GM19099 (cell line): ENCODE results near the gene CBX4.

Experiments used
- POLR2A ChIP-seq: IDR thresholded peaks from 3 replicates; pipeline ENCODE4 v1.6.1; 2011; ENCODE audit warnings: low read depth; ENCODE audit not compliant: insufficient read length; ENCODE audit errors: extremely low read depth

CBX4 gene

DNA sequence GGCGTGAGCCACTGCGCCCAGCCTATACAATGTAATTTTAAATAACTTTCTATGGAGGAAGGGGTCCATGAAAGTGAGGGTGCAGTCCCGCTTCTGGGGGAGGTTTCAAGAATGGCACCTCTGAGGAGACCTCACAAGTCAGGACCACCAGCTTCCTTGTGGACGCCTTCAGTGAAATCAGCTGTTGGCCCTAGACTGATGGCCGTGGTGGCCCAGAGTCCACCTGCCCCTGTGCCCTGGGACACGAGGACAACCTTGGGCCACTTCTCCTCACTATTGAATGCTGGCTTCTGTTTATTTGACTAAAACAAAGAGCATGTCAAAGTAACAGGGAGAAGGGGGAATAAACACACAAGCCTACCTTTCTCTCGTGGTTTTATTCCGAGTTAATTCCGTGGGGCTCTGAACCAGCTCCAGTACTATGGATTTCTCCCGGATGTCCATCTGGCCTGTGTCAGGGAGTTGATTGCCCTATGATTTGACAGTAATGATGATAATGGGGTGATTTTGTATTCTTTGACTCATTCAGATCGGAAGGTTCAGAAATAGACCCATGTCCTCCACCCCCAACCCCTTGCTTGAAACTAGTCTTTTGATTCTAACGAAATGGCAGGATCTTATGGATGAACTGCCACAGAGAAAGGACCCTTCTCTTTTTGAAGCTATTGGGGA, 8.6 kb upstream of the CBX4 start:
- TF ChIP-seq POLR2A = no peak

- TF ChIP-seq POLR2A = no peak
Observed at GRCh38 chr17:79845601-79845949, 6.3 kb upstream of the CBX4 start.

- TF ChIP-seq POLR2A = no peak
Observed at GRCh38 chr17:79844869-79845600, 5.8 kb upstream of the CBX4 start.

- no peak for TF ChIP-seq POLR2A
Observed at GRCh38 chr17:79843816-79844800, 4.9 kb upstream of the CBX4 start.

DNA sequence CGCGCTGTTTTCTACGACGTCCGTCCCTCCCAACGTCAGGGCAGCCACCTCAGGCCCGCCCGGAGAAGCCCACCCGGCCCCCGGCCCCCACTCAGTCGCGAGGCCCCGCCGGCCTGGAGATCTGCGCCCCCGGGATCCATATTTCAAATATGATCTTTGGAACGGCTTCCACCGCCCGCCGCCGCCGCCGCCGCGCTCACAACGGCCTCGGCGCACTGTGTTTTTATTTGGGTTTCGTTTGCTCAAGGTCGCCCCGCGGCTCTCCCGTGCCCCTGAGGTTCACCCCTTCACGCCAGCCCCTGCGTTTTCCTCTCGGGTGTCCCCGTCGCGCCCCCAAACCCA, 4.2 kb upstream of the CBX4 start:
- no peak for TF ChIP-seq POLR2A

DNA sequence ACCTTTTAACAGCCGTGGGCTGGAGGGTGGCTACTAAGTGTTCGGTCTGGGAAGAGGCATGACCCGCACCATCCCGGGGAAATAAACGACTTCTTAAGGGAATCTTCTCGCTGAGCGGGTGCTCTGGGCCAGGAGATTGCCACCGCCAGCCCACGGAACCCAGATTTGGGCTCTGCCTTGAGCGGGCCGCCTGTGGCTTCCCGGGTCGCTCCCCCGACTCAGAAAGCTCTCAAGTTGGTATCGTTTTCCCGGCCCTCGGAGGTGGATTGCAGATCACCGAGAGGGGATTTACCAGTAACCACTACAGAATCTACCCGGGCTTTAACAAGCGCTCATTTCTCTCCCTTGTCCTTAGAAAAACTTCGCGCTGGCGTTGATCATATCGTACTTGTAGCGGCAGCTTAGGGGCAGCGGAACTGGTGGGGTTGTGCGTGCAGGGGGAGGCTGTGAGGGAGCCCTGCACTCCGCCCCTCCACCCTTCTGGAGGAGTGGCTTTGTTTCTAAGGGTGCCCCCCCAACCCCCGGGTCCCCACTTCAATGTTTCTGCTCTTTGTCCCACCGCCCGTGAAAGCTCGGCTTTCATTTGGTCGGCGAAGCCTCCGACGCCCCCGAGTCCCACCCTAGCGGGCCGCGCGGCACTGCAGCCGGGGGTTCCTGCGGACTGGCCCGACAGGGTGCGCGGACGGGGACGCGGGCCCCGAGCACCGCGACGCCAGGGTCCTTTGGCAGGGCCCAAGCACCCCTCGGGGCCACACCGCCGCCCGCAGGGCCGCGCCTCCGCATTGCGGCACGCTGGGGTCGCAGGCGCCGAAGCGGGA, 3.6 kb upstream of the CBX4 start:
- no peak for TF ChIP-seq POLR2A

- no peak for TF ChIP-seq POLR2A
Observed at GRCh38 chr17:79842136-79842655, 3.0 kb upstream of the CBX4 start.

GRCh38 chr17:79841369-79842135, 2.3 kb upstream of the CBX4 start:
- no peak for TF ChIP-seq POLR2A

DNA sequence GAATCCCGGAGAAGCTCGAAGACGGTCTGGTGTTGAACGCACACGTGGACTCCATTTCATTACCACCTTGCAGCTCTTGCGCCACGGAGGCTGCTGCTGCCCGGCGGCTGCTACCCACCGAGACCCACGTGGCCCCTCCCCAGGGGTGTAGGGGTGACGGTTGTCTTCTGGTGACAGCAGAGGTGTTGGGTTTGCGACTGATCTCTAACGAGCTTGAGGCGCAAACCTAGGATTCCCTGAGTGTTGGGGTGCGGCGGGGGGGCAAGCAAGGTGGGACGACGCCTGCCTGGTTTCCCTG, 1.7 kb upstream of the CBX4 start:
- no peak for TF ChIP-seq POLR2A

- TF ChIP-seq POLR2A = no peak
Observed at GRCh38 chr17:79840269-79840988, 1.2 kb upstream of the CBX4 start.

- no peak for TF ChIP-seq POLR2A
Observed at GRCh38 chr17:79838522-79839274, 542 bp downstream of the CBX4 start.

DNA sequence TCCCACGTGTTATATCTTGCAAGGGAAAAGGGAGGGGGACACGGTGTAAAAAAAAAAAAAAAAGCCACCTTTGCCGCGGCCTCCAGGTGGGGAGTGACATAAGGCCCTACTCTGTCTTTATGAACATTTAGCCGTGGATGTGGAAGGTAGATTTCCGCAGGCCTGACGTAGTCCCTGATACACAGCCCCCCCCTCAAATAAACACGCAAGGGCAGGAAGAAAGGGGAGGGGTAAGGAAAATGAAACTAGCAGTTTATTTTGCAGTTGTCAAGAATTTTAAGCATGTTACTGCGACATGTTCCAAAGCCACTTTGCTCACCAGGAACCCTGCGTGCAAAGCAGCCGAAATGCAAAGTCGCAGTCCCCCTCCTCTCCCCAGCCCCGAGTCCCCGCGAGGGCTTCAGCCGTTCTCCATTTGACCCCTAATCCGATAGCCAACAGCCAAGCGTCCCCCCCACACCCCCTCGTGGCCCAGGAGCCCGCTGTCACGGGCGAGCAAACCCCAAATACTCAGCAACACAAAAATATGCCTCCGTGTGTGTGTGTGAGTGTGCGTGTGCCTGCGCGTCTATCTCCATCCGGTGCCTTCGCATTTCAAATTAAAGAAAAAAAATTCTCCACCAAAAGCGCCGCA, 1.2 kb downstream of the CBX4 start:
- no peak for TF ChIP-seq POLR2A
